ENCODE data around the gene SHLD1.
"Not testable (repeated sequence)": the region's sequence is repeated elsewhere in the genome, so short reads cannot be mapped to it uniquely, and the experiment has no call there.

The SHLD1 gene, protein sequence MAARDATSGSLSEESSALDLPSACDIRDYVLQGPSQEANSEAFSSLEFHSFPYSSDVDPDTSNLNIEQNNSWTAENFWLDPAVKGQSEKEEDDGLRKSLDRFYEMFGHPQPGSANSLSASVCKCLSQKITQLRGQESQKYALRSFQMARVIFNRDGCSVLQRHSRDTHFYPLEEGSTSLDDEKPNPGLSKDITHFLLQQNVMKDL

DNA sequence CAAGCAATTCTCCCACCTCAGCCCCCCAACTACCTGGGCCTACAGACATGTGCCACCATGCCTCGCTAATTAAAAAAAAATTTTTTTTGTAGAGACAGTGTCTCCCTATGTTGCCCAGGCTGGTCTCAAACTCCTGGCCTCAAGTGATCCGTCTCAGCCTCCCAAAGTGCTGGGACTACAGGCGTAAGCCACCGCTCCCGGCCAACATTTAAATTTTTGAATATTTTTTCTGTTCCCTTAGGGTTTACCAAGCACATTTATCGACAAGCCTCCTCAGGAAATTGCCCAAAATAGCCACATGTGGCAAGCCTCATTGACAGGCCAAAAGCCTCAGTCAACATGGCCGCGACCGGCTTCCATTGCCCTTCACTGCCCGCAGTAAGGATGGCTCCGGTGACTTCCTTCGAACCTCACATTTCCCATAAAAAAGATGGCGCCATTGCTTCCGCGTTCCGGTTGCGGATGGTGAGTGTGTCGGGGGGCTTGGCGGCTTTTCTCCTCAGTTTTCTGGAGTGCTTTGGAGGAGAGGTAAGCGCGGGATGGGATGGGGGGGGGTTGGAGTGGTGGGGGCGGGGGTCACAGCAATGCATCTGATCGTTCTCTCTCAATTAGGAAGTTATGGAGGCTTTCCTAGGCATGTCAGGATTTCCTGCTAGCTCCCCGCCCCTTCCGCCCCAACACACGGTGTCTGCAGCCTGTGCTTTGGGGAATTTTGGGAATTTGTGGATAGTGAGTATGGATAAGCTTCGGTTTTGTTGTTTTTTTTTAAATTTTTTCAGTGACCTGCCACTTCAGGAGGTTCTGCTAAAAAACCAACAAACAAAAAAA, at the start of gene SHLD1:
TSS of gene SHLD1 (plus strand) at position 450 of the 828 bp plus-strand sequence. CDS start 22,465 bp downstream, outside the sequence.
- H3K4me3 ChIP-seq (replicated peaks in 1 of 2; ENCODE audit: low read depth in 2 of 2, low read length in 2 of 2): peak within 1 kb of the TSS; percentile 44 to 62
- DNase-seq (ENCODE audit: low read depth in 2 of 2): peak; percentile 90 to 93
- TF ChIP-seq, protein P1, sequence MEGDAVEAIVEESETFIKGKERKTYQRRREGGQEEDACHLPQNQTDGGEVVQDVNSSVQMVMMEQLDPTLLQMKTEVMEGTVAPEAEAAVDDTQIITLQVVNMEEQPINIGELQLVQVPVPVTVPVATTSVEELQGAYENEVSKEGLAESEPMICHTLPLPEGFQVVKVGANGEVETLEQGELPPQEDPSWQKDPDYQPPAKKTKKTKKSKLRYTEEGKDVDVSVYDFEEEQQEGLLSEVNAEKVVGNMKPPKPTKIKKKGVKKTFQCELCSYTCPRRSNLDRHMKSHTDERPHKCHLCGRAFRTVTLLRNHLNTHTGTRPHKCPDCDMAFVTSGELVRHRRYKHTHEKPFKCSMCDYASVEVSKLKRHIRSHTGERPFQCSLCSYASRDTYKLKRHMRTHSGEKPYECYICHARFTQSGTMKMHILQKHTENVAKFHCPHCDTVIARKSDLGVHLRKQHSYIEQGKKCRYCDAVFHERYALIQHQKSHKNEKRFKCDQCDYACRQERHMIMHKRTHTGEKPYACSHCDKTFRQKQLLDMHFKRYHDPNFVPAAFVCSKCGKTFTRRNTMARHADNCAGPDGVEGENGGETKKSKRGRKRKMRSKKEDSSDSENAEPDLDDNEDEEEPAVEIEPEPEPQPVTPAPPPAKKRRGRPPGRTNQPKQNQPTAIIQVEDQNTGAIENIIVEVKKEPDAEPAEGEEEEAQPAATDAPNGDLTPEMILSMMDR (IDR thresholded peaks at IDR 0.05; ENCODE audit: low read depth, low read length): no peak

DNA sequence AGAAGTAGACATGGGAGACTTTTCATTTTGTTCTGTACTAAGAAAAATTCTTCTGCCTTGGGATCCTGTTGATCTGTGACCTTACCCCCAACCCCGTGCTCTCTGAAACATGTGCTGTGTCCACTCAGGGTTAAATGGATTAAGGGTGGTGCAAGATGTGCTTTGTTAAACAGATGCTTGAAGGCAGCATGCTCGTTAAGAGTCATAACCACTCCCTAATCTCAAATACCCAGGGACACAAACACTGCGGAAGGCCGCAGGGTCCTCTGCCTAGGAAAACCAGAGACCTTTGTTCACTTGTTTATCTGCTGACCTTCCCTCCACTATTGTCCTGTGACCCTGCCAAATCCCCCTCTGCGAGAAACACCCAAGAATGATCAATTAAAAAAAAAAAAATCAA, 47.9 kb upstream of the SHLD1 start:
- not testable (repeated sequence) for H3K4me3 ChIP-seq (replicated peaks in 1 of 2; ENCODE audit: low read depth in 2 of 2, low read length in 2 of 2); DNase-seq (ENCODE audit: low read depth in 2 of 2)

DNA sequence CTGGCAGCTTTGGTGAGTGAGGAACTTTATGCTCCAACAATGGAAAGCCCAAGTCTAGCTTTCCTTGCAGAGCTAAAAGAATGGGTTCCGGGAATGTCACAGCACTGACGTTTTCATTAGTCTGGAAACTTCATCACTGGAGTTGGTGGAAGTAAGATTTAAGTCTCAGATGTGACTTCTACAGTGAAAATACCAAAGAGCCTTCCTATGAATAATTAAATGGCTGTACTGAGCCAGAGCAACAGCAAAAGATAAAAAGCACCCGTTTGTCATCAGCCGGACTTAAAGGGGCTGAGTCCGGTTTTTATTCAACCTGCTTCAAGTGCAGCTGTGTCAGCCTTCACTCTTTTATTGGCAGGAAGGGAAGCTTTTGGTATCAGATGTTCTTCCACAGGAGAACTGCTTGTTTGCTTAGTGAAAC, 46.5 kb upstream of the SHLD1 start:
- no peak for DNase-seq (ENCODE audit: low read depth in 2 of 2)
- H3K4me3 ChIP-seq (replicated peaks in 1 of 2; ENCODE audit: low read depth in 2 of 2, low read length in 2 of 2): no peak overlapping the region
- TF ChIP-seq, protein P1 (IDR thresholded peaks at IDR 0.05; ENCODE audit: low read depth, low read length): no peak

DNA sequence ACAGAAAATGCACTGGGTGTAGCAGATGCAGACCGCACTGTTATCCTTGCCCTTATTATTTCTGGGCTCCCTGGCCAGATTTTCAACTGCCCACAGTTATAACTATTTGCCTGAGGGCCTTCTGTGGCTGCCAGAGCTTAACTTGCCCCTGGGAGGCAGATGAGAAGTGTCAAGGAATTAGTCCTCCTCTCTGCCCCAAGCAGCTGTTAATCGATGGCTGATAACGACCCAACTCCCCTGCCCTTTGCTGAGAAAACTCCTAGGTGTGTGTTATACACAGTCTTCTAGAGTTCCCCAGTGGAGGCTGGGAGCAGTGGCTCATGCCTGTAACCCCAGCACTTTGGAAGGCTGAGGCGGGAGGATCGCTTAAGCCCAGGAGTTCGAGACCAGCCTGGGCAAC, 44.4 kb upstream of the SHLD1 start:
- DNase-seq (ENCODE audit: low read depth in 2 of 2): no peak
- TF ChIP-seq, protein P1 (IDR thresholded peaks at IDR 0.05; ENCODE audit: low read depth, low read length): no peak
- H3K4me3 ChIP-seq (replicated peaks in 1 of 2; ENCODE audit: low read depth in 2 of 2, low read length in 2 of 2): no peak overlapping the region

DNA sequence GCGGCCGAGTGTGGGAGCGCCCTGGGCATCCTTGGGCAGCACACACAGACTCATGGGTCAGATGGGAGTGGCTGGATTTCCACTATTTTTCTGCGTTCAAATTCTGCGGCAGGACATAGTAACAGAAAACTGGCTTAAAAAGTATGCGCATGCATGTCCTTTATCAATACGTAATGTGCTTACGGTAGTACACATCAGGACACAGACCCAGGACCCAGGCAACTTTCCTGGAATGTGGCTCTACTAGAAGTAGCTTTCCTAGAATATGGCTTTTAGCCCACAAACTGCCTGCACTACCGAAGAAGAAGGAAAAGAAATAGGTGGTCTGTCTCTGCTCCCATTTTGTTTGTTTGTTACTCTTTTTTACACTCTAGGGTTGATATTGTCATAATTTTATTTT, 43.4 kb upstream of the SHLD1 start:
- no peak for DNase-seq (ENCODE audit: low read depth in 2 of 2)
- no peak overlapping the region for H3K4me3 ChIP-seq (replicated peaks in 1 of 2; ENCODE audit: low read depth in 2 of 2, low read length in 2 of 2)
- TF ChIP-seq, protein P1 (IDR thresholded peaks at IDR 0.05; ENCODE audit: low read depth, low read length): no peak

DNA sequence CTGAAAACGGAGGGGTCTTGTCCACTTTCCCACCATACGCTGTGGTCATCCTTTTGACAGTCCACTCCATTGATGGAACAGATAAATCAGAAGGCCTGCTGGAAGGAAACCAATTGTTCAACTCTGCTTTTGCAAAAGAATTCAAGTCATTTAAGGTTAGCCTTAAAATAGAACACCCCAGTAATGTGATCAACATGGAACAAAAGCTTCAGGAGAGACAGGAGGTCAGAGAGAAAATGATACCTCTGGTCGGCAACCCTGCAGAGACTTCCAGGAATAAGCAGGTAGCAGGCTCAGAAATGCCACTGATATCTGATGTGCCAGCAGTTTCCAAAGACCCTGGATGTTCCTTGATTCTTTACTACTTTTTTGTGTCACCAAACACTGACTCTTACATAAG, 39.6 kb upstream of the SHLD1 start:
- H3K4me3 ChIP-seq (replicated peaks in 1 of 2; ENCODE audit: low read depth in 2 of 2, low read length in 2 of 2): no peak overlapping the region
- TF ChIP-seq, protein P1 (IDR thresholded peaks at IDR 0.05; ENCODE audit: low read depth, low read length): no peak
- DNase-seq (ENCODE audit: low read depth in 2 of 2): no peak

DNA sequence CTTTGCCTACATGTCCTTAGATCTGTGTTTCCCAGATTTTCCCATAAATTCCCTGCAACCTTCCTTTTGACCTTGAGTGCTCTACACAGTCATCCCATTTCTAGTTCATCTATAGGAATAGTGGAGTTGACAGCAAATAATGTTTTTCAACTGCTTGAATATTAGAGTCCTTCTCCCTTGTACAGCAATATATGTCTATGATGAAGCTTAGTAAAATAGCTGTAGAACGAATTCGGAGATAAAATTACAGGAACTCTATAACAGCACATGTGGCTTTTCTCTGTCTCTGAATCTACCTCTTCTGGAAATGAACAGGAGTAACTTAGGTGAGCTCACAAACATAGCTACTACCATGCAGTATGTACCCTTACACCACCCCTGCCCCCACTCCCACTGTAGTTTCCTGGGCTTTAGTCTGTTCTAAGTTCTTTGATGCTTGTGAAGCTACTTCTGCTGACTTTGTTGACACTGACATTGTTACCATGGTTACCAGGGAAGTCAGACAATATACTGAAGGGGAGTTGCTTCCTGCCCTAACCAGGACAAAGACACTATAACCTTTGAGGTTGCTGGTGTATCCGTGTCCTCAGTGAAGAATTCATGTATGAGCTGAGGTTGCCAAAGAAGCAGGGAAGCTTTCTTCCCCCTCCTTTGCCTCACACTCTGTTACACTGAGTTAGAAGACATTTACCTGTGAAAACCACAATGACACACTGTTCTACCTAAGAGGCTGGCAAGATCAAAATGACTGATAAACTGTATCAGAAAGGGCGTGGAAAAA, 35.8 kb upstream of the SHLD1 start:
- TF ChIP-seq, protein P1 (IDR thresholded peaks at IDR 0.05; ENCODE audit: low read depth, low read length): no peak
- peak; percentile 74 to 76 for DNase-seq (ENCODE audit: low read depth in 2 of 2)
- no peak overlapping the region for H3K4me3 ChIP-seq (replicated peaks in 1 of 2; ENCODE audit: low read depth in 2 of 2, low read length in 2 of 2)

All from cardiac fibroblast (primary cell).